Coronary artery (tissue), 2 donors: ENCODE data around the gene SGMS1.
"Not testable (repeated sequence)": the region's sequence is repeated elsewhere in the genome, so short reads cannot be mapped to it uniquely, and the experiment has no call there.

Experiments used
- DNase-seq: peaks from one replicate; pipeline ENCODE4 v3.0.0-alpha.2; 2017; ENCODE audit warnings: low spot score
- H3K27ac ChIP-seq, 2 donors: fragments of 200-600 bp; sonication (generic); one replicate each; pipeline ENCODE4 v1.5.1; 2016 to 2019
- H3K4me3 ChIP-seq: fragments of 200-600 bp; sonication (generic); 2 replicates; pipeline ENCODE4 v1.5.1; 2016; ENCODE audit warnings: mild to moderate bottlenecking, moderate library complexity
- CTCF ChIP-seq: fragments of 200-600 bp; sonication (generic); IDR thresholded peaks from one replicate; pipeline ENCODE4 v1.5.1; 2019; ENCODE audit warnings: antibody characterized with exemption

SGMS1 gene

DNA sequence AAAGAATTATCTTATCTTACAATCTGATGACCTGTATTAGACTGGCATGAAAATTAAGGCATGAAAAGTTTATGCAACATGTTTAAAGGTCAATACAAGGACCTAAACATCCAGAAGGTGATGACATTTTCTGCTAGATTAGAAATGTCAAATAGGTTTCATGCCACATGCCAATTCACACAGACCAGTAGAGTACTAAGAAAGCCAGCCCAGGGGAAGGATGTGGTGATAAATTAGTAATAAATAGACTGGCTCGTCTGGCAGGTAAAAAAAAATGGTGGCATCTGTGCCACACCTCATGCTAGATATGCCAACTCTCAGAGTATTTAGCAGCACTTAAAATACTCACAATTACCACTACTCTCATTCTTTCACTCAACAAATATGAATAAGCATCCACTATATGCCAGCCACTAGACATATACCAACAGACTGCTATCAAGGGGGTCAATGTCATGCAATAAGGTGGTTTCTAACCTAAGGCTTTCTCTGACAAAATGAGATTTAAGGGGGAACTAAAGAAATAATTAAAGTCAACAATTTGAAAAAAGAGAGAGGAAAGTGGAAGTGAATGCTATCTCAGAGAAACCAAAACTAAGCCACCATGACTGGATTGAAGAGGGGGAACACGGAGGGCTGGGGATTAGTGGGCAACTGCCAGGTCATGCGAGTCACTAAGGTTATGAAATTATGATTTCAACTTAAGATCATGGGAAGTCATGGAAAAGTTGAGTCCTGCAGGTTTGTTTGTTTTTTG is 83.5 kb downstream of the SGMS1 start:
- no peak overlapping the region for H3K27ac ChIP-seq
- DNase-seq, result no peak

GRCh38 chr10:50538555-50539398 is 85.0 kb downstream of the SGMS1 start:
- TF ChIP-seq CTCF, result no peak
- H3K4me3 ChIP-seq, result no peak overlapping the region
- H3K27ac ChIP-seq, result no peak overlapping the region
- DNase-seq, result no peak

More for the DNA sequence above, 83.5 kb downstream of the SGMS1 start:
- no peak overlapping the region for H3K4me3 ChIP-seq
- no peak for TF ChIP-seq CTCF

DNA sequence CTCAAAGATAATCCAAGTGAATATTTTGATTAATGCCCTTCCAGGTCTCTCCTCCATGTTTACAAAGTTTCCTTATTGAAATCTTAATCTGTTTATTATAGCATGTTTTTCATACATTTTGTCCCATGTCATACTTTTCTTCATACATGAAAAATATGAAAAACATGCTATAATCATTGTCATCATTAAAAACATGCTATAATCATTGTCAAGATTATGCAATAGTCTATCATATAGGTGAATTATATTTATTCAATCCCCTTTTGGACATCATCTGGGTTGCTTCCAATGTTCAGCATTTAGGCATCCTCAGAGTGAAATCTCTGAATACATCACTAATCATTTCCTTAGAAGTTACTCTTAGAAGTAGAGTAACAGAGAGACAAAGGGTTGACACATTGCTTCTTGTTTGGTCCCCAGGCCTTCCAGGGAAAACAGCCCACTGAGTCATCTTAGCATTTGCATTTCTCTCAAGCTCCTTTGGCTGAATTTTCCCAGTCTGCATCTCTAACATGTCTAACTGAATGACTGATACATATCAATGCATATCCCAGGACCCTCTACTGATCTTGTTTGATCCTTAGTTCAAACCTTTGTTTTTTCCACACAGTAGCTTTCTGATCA is 87.0 kb downstream of the SGMS1 start:
- Histone ChIP-seq H3K4me3 (no peak overlapping the region), H3K27ac (no peak overlapping the region)
- no peak for TF ChIP-seq CTCF
- no peak for DNase-seq

DNA sequence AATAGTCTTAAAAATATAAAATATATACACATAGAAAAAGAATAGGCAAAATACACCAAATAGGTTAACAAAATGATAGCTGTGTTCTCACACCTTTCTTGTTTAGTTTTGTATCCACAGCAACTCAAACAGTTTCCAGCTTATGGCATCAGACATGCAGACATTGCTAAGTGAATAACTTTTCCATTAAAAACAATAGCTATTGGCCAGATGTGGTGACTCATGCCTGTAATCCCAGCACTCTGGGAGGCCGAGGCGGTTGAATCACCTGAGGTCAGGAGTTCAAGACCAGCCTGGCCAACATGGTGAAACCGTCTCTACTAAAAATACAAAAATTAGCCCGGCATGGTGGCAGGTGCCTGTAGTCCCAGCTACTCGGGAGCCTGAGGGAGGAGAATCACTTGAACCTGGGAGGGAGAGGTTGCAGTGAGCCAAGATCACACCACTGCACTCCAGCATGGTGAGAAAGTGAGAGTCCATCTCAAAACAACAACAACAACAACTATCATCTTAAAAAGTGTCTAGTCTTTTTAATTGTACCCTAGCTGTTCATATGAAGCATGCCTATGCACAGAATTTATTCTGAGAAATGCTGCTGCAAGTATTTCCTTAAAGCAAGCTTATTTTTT is 88.9 kb downstream of the SGMS1 start:
- not testable (repeated sequence) for DNase-seq, H3K4me3 ChIP-seq, H3K27ac ChIP-seq

DNA sequence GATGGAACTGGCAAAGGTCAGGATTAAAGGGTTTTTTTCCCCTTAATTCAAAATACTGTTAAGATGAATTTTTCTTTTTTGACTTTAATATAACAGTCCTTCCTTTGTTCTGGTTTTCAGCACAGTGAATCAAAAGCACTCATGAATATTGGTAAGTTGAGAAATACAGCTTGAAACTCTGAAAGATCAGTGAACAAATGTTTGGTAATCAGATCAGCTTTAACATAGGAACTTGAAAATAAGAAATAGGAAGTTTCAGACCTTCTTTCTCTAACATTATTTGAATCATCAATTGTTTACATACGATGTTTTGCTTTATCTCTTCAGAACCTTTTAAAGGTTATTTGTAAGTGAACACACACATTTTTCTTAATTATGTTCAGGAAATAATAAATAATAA is 90.5 kb downstream of the SGMS1 start:
- Histone ChIP-seq H3K27ac (no peak overlapping the region), H3K4me3 (no peak overlapping the region)
- TF ChIP-seq CTCF, result no peak
- no peak for DNase-seq

DNA sequence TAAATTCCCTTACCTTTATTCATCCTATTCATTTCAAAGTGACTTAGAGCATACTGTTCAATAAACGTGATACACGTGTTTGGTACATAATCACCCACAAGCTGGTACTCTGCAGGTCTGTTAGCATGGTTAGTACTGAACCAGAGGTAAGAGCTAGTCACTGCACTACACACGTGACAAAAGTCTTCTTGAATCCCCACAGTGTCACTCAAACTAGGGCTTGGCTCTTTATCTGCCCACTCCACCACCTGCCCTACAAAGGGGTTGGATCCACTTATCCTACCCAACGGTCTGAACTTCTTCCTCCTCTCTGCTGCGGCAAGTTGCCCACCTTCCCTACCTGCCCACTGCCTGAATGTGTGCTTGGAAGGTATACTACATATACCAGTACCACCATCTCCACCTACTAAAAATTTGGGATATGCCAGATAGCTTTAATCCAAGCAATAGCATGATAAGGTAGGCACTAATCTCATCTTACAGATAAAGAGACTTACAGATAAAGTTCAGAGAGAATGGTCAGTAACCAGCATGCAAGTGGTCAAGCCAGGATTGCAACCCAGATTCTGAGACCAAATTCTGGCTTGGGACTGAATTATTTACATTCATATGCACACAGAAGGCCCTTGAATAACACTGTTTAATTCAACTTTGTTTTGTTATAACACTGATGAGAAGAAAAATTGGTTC is 92.2 kb downstream of the SGMS1 start:
- H3K4me3 ChIP-seq, result no peak overlapping the region
- no peak for DNase-seq
- no peak overlapping the region for H3K27ac ChIP-seq
- no peak for TF ChIP-seq CTCF

- no peak for TF ChIP-seq CTCF
- no peak for DNase-seq
- no peak overlapping the region for H3K4me3 ChIP-seq
- no peak overlapping the region for H3K27ac ChIP-seq
Measured at GRCh38 chr10:50529660-50530059, 94.1 kb downstream of the SGMS1 start.
